Renal cortical epithelial cell (primary cell): ENCODE data around the gene KCNMA1. TPM values are rescaled to one million over a fixed set of nuclear protein-coding genes. Genes with fewer than 3 reads are reported as not detected.
A peak's percentile ranks its signal among the peaks of the same experiment; 100 is the strongest.
"Not testable (repeated sequence)": the region's sequence is repeated elsewhere in the genome, so short reads cannot be mapped to it uniquely, and the experiment has no call there.

Experiments used
- DNase-seq: peaks from one replicate; pipeline ENCODE4 v3.0.0-alpha.2; 2011; ENCODE audit warnings: low read depth
- total RNA-seq: library from RNA; depleted of rRNA; stranded (reverse); fragments of >200 nt; gene quantifications from 2 replicates; pipeline ENCODE4 v1.2.3, GENCODE V29; 2014

KCNMA1 gene
- total RNA-seq, 1 donor from 2014 or later = 12.9 TPM

DNA sequence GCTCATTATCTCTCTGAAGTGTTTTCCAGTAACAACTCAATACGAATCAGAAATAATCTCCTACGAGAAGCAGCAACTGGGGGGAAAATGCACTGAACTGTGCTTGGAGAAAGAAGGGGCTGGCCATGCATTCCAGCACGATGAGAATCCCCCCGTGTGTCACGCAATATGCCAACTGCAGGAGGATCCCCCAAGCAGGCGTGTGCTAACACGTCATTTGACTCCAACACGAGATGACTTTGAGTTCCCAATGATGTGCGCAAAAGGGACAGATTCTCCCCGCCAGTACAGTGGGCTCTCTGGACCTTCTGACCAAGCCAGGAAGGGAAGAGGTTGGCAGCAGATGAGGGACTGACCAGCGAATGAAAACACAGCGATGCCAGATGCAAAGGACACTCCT, 105.5 kb downstream of the KCNMA1 start:
- no peak for DNase-seq

DNA sequence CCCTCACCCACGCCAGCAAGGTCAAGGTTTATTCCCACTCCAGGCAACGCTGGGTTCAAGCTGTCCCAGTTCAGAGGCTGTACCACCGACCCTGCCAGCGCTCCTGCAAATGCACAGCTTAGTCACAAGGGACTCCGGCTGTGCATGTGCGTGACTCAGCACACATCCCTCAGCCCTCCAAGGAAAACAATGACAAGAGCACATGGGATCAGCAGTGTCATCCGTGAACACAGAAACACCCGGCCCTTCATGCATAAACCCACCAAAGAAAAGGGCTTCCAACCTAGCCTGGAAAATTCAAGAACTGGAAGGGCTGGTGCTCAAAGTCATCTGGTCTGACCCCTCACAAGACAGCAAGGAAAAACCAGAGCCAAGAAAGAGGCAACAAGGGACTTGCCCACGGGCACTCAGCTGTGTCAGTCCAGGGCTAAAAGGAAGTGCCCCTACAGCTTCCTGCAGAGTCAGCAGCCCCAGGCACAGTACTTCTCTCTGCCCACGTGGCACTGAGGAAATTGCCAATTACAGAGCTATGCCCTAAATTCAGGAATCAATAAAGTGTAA, 106.1 kb downstream of the KCNMA1 start:
- DNase-seq = peak; percentile 88

- DNase-seq = no peak
These were observed 107.6 kb downstream of the KCNMA1 start for GRCh38 chr10:77530011-77530410.

DNA sequence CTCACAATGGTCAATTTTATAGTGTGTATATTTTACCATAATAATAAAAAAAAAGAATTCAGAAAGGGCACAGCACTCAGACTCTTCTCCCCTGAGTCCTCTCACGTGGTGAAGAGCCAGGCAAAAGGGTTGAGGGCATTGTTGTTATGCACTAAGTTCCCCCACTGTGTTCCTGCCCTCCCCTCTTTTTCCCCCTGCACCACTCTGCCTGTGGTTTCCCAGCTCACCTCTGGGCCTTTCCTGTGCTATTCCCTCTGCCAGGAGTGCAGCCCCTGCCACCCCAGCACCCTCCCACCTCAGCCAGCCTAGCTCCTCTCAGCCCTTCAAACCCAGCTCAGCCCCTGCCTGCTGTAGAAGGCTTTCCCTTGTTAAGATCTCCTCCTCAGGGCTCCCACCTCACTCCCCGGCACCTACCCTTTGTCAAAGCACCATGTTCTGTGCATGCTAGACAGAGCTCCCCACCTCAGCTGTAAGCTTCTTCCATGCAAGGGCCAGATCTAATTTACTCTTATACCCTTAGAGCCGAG, 108.5 kb downstream of the KCNMA1 start:
- DNase-seq = no peak

GRCh38 chr10:77527839-77528238, 109.8 kb downstream of the KCNMA1 start:
- DNase-seq = no peak

DNA sequence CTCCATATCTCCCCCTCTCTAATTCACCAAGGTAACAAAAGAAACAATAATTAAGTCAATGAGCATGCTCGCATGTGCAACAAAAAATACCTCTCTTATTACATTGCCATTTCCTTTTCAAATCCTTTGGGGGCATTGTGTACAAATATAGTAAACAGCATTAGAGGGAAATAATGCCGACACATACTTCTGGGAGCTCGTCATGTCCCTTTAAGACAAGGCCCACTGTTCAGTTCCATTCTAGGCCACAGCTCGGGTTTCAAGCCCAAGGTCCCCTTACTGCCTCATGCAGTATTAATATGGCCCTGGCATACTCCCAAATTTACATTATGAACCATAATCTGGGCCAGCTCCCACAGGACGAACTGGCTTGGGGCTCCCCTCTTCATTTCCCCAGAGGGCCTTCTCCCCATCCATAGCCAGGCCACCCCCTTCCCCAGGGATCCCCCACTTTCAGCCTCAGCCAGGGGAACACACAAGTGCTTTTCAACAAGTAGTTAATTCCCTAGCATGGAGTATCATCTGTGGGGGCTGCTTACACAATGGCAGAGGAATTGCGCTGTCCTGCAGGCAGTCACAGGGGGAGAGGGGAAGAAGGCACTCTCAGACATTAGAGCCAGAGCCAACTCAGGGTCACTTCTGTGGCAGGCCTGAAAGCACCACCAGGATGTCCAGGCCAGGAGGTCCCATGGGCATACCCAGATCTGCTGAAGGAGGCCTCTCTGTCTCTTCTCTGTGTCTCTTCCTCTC, 110.6 kb downstream of the KCNMA1 start:
- no peak for DNase-seq

GRCh38 chr10:77524281-77524711, 113.3 kb downstream of the KCNMA1 start:
- DNase-seq = no peak

DNA sequence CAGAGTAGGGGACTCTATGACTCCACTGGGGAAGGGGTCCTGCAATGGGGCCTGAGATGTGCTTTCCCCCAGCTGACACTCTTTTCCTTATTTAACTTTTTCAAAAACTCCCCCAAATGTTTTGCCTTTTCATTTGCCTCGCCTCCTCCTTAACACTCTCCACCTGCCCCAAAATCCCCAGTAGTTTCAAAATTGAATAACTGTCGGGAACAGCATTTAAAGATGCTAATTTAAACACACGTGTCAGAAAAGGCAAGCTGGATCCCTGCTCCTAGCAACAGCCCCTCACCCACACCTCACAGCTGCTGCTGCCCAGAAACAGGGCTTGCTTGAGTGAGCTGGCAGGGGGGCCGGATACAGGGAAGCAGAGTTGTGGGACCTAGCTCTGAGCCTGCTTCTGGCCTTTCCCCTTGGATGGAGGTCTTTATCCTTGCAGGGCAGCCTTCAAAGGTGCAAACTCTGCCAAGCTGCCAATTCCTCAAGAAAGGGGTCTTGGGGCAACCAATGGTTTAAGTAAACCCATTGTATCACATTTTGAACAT, 115.3 kb downstream of the KCNMA1 start:
- no peak for DNase-seq

GRCh38 chr10:77520995-77521394, 116.6 kb downstream of the KCNMA1 start:
- DNase-seq = no peak

DNA sequence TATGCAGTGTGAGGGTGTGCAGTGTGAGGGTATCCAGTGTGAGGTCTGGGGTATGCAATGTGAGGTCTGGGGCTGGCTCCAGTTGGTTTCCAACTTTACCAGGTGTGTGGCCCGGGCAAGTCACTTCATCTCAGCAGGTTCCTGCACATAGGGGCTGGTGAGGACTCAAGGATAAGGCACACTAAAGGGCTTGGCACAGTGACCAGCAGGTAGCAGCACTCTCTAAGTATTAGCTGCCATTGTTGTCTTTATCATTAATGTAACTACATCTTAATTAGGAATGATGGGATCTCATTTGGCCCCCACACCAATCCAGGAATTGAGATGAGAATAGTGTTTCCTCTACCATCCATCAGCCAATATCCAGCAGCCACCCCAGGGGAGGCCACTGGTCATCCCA, 117.3 kb downstream of the KCNMA1 start:
- no peak for DNase-seq

- not testable (repeated sequence) for DNase-seq
These were observed 117.8 kb downstream of the KCNMA1 start for GRCh38 chr10:77519791-77520190.

DNA sequence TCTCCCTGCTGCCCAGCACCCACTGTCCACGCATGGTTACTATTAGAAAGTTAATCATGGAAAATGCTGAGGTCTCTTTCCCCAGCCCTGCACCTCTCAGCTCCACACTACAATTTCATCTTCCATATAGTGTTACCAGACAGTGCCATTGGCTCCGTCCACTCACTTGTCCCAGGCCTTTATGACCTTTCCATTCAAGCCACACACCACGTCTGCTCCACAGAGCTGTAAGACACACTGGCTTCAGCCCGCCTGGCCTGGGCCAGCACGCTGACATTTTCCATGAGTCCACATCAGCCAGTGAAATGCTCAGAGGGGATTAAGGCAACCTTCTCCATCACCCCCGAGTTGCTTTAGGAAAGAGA, 118.7 kb downstream of the KCNMA1 start:
- DNase-seq = no peak

DNA sequence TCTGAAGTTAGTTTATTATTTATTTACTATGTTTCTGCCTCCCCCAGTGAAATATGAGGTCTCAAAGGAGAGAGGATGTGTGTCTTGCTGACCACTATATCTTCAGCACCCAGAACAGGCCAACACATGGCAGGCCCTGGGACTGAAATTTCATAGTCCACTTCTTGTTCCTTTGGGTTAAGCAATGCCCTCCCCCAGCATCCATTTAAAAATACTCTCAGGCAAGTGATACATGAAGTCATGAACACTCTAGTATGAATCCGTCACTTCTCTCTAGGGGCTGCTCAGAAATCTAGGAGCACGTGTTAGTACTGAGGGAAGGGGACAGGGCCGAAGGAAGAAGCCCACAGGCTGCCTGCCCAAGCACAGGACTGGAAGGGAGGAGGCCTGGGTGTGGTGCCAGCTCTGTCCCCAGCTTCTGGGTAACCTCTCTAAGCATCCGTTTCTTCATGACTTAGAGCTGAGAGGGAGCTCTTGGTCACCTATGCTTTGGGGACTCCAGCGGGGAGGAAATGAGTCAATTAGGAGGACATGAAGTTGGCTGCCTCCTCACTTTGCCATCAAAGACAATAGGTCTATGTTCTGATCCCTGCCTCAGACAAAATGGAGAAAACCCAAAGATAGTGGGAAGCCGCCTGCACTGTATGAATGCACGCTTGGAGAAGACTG, 119.2 kb downstream of the KCNMA1 start:
- DNase-seq = no peak

GRCh38 chr10:77516575-77516974, 121.0 kb downstream of the KCNMA1 start:
- DNase-seq = no peak

- DNase-seq = no peak
These were observed 122.7 kb downstream of the KCNMA1 start for GRCh38 chr10:77514870-77515269.

- DNase-seq = peak; percentile 94
These were observed 123.8 kb downstream of the KCNMA1 start for GRCh38 chr10:77513781-77514331.

DNA sequence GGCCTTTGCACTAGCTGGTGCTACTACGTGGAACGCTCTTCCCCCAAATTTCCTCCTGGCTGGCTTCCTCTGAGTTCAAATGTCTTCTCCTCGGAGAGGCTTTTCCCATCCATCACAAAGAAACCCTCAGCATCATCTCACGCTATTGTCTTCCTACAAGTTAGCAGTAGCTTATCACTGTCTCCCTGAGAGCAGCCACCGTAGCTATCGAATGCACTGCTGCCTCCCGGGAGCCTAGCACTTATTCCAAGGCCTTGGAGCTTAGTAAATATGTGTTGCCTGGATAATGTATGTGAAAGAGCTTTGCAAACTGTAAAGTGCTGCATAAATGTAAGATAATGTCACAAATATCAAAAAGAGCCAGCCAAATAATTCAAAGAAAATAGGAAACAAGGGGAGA, 124.4 kb downstream of the KCNMA1 start:
- no peak for DNase-seq

DNA sequence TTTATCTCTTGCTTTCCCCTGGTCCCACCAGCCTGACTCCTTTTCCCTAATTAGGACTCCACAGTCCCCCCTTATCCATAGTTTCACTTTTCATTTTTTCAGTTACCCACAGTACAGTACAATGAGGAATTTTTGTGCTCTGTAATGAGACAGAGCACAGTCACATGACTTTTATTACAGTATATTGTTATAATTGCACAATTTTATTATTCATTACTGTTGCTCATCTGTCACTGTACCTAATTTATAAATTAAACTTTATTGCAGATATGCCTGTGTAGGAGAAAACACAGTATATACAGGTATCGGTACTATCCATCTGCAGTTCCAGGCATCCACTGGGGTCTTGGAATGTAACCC, 125.4 kb downstream of the KCNMA1 start:
- DNase-seq = no peak

- no peak for DNase-seq
These were observed 126.0 kb downstream of the KCNMA1 start for GRCh38 chr10:77511498-77512218.

DNA sequence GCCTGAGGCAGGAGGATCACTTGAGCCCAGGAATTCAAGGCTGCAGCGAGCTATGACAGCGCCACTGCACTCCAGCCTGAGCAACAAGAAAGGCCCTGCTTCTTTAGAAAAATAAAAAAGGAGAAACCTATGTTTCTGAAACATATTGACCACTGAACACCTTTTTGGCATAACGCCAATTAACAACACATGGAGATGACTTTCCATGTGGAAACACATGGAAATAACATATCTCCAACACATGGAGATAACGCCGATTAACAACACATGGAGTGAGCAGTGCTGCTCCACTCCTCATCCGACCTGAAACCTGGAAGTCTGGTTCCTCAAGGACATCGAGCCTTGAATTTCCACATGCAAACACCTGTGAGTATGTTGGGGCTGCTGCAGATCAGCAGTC, 126.9 kb downstream of the KCNMA1 start:
- no peak for DNase-seq

DNA sequence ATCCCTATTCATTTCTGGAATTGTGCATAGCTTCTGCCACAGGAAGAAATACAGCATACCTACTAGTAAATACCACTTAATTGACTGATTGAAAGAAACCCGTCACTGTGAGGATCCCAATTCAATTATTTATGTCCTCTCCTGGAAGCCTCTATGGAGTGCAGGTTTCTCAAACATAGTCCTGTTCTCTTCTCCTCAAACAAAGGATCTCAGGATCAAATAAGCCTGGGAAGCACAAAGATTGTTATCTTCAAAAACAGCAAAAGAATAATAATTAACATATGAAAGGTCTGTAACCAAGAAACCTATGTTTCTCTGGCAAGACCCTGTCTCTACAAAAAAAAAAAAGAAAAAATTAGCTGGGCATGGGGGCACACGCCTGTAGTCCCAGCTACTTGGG, 127.3 kb downstream of the KCNMA1 start:
- DNase-seq = no peak

DNA sequence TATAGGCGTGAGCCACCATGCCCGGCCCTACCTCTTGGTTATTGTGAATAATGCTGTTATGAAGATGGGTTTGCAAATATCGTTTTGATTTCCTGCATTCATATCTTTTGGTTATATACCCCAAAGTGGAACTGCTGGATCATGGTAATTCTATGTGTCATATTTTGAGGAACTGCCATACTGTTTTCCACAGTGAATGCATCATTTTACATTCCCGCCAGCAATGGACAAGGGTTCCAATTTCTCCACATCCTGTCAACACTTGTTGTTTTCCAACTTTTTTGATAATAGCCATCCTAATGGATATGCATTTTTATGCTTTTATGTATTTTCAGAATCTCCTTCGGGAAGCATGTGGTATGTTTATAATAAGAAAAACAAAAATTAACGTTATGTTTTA, 128.2 kb downstream of the KCNMA1 start:
- no peak for DNase-seq
